GM21786 (cell line): ENCODE data around the gene PRRT1.

Experiments used
- ATAC-seq: cut with Tn5 transposase; IDR thresholded peaks from one replicate; pipeline ENCODE4 v1.9.1; 2021; ENCODE audit not compliant: unreplicated experiment

The PRRT1 gene

GRCh38 chr6:32175711-32176475, 24.2 kb upstream of the PRRT1 start, which contains the start of gene AGPAT1:
Gene AGPAT1, minus strand, starts transcription at chr6:32176084. Its CDS starts 4,588 bp downstream, at chr6:32171496.
- peak; percentile 41 for ATAC-seq

DNA sequence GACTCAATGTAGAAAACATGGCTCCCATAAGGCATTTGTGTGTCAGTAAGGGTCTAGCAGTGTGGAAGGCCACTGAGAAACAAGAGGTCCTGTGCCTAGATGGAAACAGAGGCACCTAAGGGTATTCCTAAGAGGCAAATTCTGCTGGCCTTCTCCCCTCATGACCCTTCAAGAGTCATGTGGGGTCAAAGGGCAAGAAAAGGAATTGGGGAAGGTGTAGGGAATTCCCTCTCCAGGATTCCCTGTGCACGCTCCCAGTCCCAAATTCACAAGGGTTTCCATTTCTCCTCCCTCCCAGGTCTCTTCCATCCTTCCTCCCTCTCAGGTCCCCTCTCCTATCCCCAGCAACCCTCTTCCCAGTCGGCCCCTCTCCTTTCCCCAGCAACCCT, 23.6 kb upstream of the PRRT1 start:
- no peak for ATAC-seq

GRCh38 chr6:32174416-32174815, 22.7 kb upstream of the PRRT1 start:
- ATAC-seq: no peak

DNA sequence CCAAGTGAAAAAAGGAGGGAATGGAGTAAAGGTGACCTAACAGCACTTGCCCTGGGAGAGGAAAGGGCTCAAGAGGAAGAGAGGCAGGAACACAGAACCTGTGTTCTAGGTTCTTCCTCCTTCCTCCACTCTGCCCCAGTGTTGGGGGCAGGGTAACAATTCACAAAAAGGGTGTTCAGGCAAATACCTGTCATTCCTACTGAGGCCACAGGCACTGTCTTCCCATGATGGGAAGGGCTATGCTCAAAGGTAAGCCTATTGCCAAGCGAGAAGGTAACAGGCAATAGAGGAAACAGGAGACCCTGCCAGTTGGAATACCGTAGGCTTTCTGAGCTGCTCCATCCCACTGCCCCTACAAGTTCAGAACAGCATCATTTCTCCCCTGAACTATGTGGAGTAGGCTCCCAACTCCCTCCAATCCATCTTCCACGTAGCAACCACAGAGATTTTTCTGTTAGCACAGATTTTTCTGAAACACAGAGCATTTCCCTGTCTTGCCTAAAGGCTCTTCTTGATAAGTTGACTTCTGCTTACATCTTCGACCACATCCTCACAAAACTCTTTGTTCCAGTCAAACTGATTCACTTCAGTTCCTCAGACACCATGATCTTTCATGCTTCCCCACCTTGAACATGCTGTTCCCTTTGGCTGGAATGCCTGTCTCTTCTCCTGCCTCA, 21.4 kb upstream of the PRRT1 start:
- no peak for ATAC-seq

DNA sequence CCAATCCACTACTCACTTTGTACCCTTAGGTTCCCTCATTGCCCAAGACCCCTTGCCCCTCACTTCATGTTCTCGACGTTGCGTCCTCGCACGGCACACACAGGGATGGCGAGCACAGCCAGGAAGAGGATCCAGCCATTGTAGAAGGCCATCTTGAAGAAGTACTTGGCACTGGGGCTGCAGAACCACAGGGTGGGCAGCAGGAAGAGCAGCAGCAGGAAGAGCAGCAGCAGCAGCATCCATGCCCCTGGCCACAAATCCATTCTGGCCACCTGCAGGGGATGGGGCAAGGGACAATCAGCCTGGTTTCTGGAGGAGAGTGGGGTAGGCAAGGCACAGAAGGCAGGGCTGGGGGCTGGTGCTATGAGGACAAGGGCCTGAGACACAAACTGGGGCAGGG, 19.5 kb upstream of the PRRT1 start:
- no peak for ATAC-seq

GRCh38 chr6:32170294-32170693, 18.6 kb upstream of the PRRT1 start:
- no peak for ATAC-seq

GRCh38 chr6:32168807-32169591, 17.3 kb upstream of the PRRT1 start:
- no peak for ATAC-seq

GRCh38 chr6:32168350-32168749, 16.6 kb upstream of the PRRT1 start:
- no peak for ATAC-seq

GRCh38 chr6:32167761-32168262, 16.1 kb upstream of the PRRT1 start:
- ATAC-seq: no peak

- ATAC-seq: no peak
These were observed 15.5 kb upstream of the PRRT1 start for GRCh38 chr6:32167154-32167760.

DNA sequence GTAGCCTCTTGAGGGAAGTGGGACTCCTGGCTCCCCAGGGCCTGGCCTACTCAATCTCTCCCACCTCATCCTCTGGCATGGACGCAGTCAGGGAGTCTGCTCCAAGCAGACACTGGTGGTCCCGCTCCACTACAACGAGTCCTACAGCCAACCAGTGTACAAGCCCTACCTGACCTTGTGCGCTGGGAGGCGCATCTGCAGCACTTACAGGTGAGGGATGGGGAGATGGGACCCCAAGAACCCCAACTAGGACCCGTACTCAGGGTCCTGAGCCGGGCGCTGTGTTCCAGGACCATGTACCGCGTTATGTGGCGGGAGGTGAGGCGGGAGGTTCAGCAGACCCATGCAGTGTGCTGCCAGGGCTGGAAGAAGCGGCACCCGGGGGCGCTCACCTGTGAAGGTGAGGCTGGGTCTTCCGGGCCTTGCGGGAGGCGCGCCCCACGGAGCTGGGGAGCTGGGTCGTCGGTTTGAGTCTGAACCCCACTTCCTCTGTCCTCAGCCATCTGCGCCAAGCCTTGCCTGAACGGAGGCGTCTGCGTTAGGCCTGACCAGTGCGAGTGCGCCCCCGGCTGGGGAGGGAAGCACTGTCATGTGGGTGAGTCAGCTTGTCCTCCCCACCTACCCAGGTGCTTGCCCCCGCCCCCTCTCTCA, 14.8 kb upstream of the PRRT1 start:
- ATAC-seq: no peak

DNA sequence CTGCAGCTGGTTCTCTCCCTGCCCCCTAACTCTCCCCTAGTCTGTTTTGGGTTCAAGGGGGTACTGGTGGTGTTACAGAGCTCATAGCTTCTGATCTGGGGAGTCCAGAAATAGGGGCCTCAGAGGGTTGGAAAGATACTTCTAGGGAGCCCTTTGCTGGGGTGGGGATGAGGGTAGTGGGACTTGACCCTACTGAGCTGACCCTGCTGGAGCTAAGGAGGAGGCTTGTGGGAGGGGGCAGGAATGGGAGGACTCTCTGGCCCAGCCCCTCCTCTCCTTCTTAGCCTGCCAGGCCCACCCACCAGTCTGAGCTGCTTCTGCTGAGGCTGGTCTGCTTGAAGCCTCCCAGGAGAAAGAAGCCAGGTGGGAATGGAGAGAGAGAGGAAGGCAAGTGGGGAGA, 12.6 kb upstream of the PRRT1 start, which contains the start of gene EGFL8:
Gene EGFL8 (plus strand): TSS at position 301 of the 400 bp plus-strand sequence. CDS start 1,571 bp downstream, outside the sequence.
- ATAC-seq: no peak

DNA sequence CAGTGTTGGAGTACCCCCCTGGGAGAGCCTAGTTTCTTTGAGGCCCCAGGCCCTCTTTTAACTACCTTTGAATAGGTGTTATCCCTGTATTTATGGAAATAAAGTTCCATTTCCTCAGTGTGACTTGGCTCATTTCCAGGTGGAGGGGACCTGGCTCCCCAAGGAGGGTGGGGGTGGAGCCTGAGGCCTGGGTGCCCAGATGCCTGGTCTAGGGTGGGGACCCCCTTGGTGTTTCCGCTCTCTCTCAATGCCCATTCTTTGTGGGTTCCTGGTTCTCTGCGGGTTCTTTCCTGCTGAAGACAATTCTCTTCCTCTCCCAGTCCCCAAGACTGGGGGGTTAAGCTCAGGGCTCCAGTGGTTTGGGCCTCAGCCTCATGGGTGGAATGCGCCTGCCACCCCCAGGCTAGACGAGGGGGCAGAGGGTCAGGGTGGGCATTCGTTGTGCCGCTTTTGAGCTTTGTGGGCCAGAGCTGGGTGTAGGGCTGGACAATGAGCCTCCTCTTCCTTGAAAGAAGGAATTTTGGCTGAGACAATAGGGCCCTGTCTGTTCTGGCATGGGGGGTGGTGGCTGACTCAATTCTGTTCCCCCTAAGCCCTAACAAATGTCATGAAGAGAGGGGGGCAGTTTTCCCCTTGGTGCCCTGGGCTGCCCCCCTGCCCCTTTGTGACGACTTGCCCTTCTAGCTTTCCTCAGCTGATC, 12.0 kb upstream of the PRRT1 start:
- ATAC-seq: no peak

DNA sequence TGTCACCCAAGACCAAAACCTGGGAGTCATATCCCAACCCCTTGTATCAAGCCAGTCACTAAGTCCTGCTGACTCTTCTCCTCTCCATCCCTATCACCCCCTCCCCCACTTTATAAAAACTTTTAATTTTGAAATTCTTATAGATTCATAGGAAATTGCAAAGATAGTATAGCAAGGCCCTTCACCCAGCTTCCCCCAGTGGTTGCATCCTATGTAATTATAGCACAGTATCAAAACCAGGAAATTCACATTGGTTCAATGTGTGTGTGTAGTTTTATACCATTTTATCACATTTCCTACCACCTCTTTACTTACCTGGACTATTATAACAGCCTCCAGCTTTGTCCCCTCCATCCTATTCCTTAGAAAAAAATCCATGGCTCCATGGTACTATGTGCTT, 6.3 kb upstream of the PRRT1 start:
- no peak for ATAC-seq

DNA sequence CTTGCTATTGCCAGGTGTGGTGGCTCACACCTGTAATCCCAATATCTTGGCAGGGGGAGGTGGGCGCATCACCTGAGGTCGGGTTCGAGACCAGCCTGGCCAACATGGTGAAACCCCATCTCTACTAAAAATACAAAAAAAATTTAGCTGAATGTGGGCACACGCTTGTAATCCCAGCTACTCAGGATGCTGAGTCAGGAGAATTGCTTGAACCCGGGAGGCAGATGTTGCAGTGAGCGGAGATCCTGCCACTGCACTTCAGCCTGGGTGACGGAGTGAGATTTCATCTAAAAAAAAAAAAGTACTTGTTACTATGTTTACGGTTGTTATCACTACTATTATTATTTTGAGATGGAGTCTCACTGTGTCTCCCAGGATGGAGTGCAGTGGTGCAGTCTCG, 5.2 kb upstream of the PRRT1 start:
- no peak for ATAC-seq

DNA sequence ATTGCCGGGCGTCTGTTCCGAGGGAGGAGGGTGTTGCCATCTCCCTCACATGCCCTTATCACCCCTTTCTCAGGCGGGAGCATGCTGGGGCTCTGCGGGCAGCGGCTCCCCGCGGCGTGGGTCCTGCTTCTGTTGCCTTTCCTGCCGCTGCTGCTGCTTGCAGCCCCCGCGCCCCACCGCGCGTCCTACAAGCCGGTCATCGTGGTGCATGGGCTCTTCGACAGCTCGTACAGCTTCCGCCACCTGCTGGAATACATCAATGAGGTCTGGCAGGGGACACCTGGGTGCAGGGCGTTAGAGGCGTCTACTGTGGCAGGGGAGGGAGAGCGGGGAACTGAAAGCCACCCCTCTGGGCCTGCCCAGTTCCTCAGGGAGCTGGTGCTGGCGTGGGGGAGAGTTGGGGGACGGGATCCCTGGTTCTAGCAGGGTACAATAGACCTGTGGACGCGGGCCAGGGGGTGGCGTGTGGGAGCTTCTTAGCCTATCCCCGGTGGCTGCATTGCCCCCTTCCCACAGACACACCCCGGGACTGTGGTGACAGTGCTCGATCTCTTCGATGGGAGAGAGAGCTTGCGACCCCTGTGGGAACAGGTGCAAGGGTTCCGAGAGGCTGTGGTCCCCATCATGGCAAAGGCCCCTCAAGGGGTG, 2.9 kb upstream of the PRRT1 start:
- no peak for ATAC-seq

DNA sequence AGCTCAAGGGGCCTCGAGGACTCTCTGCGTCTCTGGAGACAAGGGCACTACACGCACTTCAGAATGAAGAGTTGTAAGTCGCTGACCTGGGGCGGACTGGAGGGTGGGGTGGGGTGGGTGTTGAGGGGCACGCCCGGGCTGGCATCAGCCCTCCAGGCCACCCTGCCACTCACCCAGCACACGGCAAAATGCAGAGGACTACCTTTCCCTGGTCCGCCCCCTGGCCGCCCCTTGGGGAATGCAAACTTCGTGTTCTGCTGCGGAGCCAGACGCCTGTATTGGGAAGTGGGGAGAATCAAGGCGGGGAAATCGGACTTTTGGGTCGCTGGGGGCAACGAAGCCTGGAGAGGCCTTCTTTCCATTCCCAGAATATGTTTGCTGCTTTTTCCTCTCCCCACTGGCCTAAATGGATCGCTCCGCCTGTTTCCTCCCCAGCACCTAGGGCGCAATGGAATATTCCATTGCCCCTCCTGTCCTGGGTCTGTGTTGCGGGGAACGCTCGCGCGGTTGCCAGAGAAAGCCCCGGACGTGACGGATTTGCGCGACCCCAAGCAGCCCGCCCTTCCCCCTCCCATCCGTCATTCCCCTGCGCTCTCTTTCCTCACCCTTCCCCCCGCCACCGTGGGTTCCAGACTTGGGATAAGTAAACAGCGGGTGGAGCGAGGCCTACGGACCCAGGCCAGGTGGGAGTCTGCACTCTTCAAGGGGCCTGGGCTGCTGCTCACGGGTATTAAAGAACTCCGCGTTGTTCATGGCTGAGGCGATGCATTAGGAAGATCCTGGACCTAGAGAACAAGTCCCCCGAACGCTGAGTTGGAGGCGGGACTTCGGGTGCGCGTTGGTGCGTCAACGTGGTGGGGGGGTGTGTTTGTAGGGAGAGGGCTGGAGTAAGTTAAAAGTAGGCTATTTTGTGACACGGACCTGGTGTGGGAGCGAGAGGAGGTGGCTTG, 2.1 kb upstream of the PRRT1 start, which contains the start of gene PPT2:
Gene PPT2 (plus strand): TSS at position 578 of the 950 bp plus-strand sequence. CDS start 454 bp downstream, outside the sequence.
- no peak for ATAC-seq
